ENCODE data around the gene PDK1. TPM values are rescaled to one million over a fixed set of nuclear protein-coding genes. Genes with fewer than 3 reads are reported as not detected.
"Not testable (repeated sequence)": the region's sequence is repeated elsewhere in the genome, so short reads cannot be mapped to it uniquely, and the experiment has no call there.

PDK1 gene
- total and polyA plus RNA-seq, 4 donors: 2.9 to 20.9 (median 8.6) TPM

DNA sequence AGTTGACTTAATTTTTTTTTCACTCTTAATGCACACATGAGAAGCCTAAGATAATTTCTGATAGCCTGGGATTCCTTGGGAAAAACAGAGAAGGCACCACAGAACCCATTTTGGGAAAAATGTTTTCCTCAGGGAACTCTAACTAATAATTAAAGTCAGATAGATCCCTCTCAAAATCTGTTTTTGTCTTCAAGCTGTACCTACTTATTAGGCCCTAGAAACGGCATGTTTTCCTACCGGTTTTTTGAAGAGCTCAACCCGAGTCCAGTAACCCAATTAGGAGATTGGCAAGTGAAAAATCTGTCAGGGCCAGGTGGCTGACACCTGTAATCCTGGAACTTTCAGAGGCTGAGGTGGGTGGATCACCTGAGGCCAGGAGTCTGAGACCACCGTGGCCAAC, 16.1 kb upstream of the PDK1 start:
- Histone ChIP-seq H3K9ac (ENCODE audit: insufficient read depth in 1 of 2, low read length in 2 of 2) (no peak overlapping the region), H3K36me3 (ENCODE audit: control insufficient read depth in 4 of 4, insufficient read depth in 4 of 4, low read length in 4 of 4) (no peaks in the 10 kb centered on the region), H3K27me3 (ENCODE audit: control insufficient read depth in 3 of 3, insufficient read depth in 3 of 3, low read length in 2 of 3) (no peaks in the 10 kb centered on the region), H3K4me3 (no peak overlapping the region), H3K4me1 (ENCODE audit: control insufficient read depth in 5 of 5, insufficient read depth in 5 of 5, low read length in 5 of 5) (no peaks in the 10 kb centered on the region), H3K9me3 (ENCODE audit: control insufficient read depth in 4 of 4, insufficient read depth in 3 of 4, low read length in 3 of 4) (peaks cover 0 to 6% (median 2%) of the 10 kb centered on the region in 4 donors), H3K27ac (ENCODE audit: low read depth in 1 of 2, low read length in 1 of 2) (no peak overlapping the region)
- DNase-seq: no peak
- TF ChIP-seq, protein P1, sequence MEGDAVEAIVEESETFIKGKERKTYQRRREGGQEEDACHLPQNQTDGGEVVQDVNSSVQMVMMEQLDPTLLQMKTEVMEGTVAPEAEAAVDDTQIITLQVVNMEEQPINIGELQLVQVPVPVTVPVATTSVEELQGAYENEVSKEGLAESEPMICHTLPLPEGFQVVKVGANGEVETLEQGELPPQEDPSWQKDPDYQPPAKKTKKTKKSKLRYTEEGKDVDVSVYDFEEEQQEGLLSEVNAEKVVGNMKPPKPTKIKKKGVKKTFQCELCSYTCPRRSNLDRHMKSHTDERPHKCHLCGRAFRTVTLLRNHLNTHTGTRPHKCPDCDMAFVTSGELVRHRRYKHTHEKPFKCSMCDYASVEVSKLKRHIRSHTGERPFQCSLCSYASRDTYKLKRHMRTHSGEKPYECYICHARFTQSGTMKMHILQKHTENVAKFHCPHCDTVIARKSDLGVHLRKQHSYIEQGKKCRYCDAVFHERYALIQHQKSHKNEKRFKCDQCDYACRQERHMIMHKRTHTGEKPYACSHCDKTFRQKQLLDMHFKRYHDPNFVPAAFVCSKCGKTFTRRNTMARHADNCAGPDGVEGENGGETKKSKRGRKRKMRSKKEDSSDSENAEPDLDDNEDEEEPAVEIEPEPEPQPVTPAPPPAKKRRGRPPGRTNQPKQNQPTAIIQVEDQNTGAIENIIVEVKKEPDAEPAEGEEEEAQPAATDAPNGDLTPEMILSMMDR (IDR thresholded peaks at IDR 0.05; ENCODE audit: control extremely low read depth, extremely low read depth): no peak
- 66 to 96% methylated on average over 4 of the region's 4 CpGs for WGBS, 2 donors
- no peak for ATAC-seq (ENCODE audit: insufficient read depth, low FRiP score)

DNA sequence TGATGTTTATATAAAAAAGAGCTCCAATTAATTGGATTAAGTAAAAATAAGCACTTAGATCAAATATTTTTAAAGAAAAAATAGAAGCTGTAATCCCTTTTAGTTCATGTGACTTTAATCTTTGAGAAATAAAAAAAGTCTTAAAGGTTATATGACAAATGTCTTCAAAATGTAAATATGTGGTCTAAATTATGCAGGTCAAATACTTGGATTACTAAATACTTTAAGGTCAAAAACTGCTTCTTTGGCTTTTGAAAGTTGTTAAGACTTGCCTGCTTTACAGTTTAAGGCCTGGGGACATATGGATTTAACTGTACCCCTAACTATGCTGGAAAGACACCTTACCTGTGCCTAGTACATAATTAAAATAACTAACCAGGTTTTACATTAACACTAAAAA, 15.5 kb upstream of the PDK1 start:
- no peaks in the 10 kb centered on the region for H3K27me3 ChIP-seq (ENCODE audit: control insufficient read depth in 3 of 3, insufficient read depth in 3 of 3, low read length in 2 of 3)
- DNase-seq (no peak), ATAC-seq (ENCODE audit: insufficient read depth, low FRiP score) (no peak)
- H3K9me3 ChIP-seq (ENCODE audit: control insufficient read depth in 4 of 4, insufficient read depth in 3 of 4, low read length in 3 of 4): peaks cover 0 to 6% (median 2%) of the 10 kb centered on the region in 4 donors
- H3K4me3 ChIP-seq: no peak overlapping the region
- no peak overlapping the region for H3K27ac ChIP-seq (ENCODE audit: low read depth in 1 of 2, low read length in 1 of 2)
- no peaks in the 10 kb centered on the region for H3K36me3 ChIP-seq (ENCODE audit: control insufficient read depth in 4 of 4, insufficient read depth in 4 of 4, low read length in 4 of 4)
- H3K4me1 ChIP-seq (ENCODE audit: control insufficient read depth in 5 of 5, insufficient read depth in 5 of 5, low read length in 5 of 5): no peaks in the 10 kb centered on the region
- H3K9ac ChIP-seq (ENCODE audit: insufficient read depth in 1 of 2, low read length in 2 of 2): no peak overlapping the region
- TF ChIP-seq, protein P1 (IDR thresholded peaks at IDR 0.05; ENCODE audit: control extremely low read depth, extremely low read depth): no peak

DNA sequence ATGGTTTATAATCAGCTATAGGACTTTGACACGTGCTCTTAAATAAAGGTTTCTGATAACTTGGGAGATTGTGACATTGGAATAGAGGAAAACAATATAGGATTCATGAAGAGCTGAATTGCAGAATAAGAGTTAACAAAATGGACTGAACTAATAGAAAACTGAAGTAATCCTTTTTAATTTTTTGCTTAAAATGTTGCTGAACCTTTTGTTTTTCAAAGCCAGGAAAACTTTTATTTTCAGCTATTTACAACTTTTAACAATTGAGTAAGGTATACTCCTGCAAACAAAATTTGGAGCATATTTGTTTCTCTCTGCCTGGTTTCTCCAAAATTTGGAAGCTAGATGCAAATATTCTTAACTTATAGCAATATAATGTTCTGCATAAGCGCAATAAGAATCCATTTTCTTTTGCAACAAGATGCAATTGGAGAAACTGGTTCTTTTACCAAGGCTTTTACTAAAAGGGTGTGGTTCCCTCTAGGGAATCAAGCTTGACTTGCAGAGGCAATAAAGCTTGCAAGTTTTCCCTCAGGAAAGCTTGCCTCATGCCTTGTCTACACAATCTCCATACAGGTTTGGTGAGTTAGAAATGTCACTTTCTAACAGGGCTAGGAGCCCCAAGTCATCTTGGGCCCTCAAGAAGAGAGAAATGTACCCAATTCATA, 10.3 kb upstream of the PDK1 start:
- H3K9me3 ChIP-seq (ENCODE audit: control insufficient read depth in 4 of 4, insufficient read depth in 3 of 4, low read length in 3 of 4): no peaks in the 10 kb centered on the region
- WGBS, 2 donors: 66 to 99% methylated on average over 2 of the region's 2 CpGs
- TF ChIP-seq, protein P1 (IDR thresholded peaks at IDR 0.05; ENCODE audit: control extremely low read depth, extremely low read depth): no peak
- no peak overlapping the region for H3K27ac ChIP-seq (ENCODE audit: low read depth in 1 of 2, low read length in 1 of 2)
- H3K4me1 ChIP-seq (ENCODE audit: control insufficient read depth in 5 of 5, insufficient read depth in 5 of 5, low read length in 5 of 5): no peaks in the 10 kb centered on the region
- no peaks in the 10 kb centered on the region for H3K36me3 ChIP-seq (ENCODE audit: control insufficient read depth in 4 of 4, insufficient read depth in 4 of 4, low read length in 4 of 4)
- H3K27me3 ChIP-seq (ENCODE audit: control insufficient read depth in 3 of 3, insufficient read depth in 3 of 3, low read length in 2 of 3): no peaks in the 10 kb centered on the region
- H3K9ac ChIP-seq (ENCODE audit: insufficient read depth in 1 of 2, low read length in 2 of 2): no peak overlapping the region
- ATAC-seq (ENCODE audit: insufficient read depth, low FRiP score): no peak
- no peak for DNase-seq
- no peak overlapping the region for H3K4me3 ChIP-seq

DNA sequence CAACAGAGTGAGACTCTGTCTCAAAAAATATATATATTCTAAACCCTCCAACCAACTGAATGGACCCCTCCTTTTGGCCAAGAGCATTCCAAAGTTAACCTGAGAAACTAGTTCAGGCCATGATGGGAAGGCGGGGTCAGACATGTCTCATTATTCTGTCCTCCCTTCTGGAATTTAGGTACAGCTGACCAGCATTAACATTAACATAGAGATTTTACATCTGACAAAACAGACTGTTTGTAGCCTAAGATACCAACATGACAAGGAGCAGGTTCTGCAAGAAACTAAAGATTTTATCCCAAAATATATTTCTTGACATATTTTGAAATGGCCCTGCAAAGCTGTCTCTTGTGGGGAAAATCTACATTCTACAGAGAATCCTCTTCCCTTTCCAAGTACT, 6.8 kb upstream of the PDK1 start:
- TF ChIP-seq, protein P1 (IDR thresholded peaks at IDR 0.05; ENCODE audit: control extremely low read depth, extremely low read depth): no peak
- WGBS, 2 donors: 96% methylated on average over 1 of the region's 1 CpG

DNA sequence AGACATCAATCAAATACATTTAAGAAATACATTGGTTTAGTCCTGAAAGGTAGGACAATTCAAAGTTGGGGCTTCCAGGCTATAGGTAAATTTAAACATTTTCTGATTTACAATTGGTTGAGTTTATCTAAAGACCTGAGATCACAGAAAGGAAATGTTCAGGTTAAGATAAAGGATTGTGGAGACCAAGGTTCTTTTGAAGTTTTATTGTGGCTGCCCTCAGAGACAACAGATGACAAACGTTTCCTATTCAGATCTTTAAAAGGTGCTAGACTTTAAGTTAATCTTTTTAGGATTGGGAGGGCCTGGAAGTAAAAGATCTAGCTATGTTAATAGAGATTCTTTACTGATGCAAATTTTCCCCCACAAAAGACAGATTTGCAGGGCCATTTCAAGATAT, 6.1 kb upstream of the PDK1 start:
- not testable (repeated sequence) for H3K4me1 ChIP-seq (ENCODE audit: control insufficient read depth in 5 of 5, insufficient read depth in 5 of 5, low read length in 5 of 5); H3K9ac ChIP-seq (ENCODE audit: insufficient read depth in 1 of 2, low read length in 2 of 2); H3K27me3 ChIP-seq (ENCODE audit: control insufficient read depth in 3 of 3, insufficient read depth in 3 of 3, low read length in 2 of 3); H3K9me3 ChIP-seq (ENCODE audit: control insufficient read depth in 4 of 4, insufficient read depth in 3 of 4, low read length in 3 of 4); DNase-seq; H3K36me3 ChIP-seq (ENCODE audit: control insufficient read depth in 4 of 4, insufficient read depth in 4 of 4, low read length in 4 of 4); ATAC-seq (ENCODE audit: insufficient read depth, low FRiP score); H3K27ac ChIP-seq (ENCODE audit: low read depth in 1 of 2, low read length in 1 of 2); H3K4me3 ChIP-seq
- 38 to 51% methylated on average over 1 of the region's 1 CpG for WGBS, 2 donors

More for the DNA sequence above, 6.8 kb upstream of the PDK1 start:
- Histone ChIP-seq H3K4me3 (no peak overlapping the region), H3K4me1 (ENCODE audit: control insufficient read depth in 5 of 5, insufficient read depth in 5 of 5, low read length in 5 of 5) (peaks cover 0 to 1% (median 0%) of the 10 kb centered on the region in 5 donors), H3K9me3 (ENCODE audit: control insufficient read depth in 4 of 4, insufficient read depth in 3 of 4, low read length in 3 of 4) (no peaks in the 10 kb centered on the region), H3K27ac (ENCODE audit: low read depth in 1 of 2, low read length in 1 of 2) (no peak overlapping the region), H3K36me3 (ENCODE audit: control insufficient read depth in 4 of 4, insufficient read depth in 4 of 4, low read length in 4 of 4) (no peaks in the 10 kb centered on the region), H3K9ac (ENCODE audit: insufficient read depth in 1 of 2, low read length in 2 of 2) (no peak overlapping the region), H3K27me3 (ENCODE audit: control insufficient read depth in 3 of 3, insufficient read depth in 3 of 3, low read length in 2 of 3) (no peaks in the 10 kb centered on the region)
- DNase-seq: no peak
- ATAC-seq (ENCODE audit: insufficient read depth, low FRiP score): no peak
